ENCODE measurements around the gene SCEL.

The SCEL gene

DNA sequence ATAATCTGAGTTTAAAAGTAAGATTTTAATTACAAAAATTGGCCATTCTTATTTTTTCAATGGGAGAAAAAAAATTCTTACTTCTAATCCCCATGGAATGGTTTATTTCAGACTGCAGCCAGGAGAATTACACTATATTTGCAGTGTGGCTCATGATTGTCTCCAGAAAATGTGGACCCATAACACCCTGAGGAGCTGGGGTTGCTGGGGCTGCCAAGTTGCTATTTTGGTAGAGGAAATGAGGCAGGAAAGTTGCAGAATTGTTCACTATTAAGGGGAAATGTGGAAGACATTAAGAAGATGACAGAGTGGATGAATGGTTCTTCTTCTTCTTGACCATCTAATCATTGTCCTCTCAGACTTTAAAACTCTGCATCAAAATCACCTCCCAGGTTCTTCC, 4.6 kb upstream of the SCEL start:
- Histone ChIP-seq H3K4me1 (ENCODE audit: control insufficient read depth, low read depth, low read length) (peaks cover 7% of the 10 kb centered on the region), H3K4me3 (ENCODE audit: low read length) (no peak overlapping the region), H3K79me1 (ENCODE audit: low read length) (no peaks in the 10 kb centered on the region), H3K36me3 (ENCODE audit: control insufficient read depth, insufficient read depth, low read length) (no peaks in the 10 kb centered on the region), H3K18ac (ENCODE audit: low read length) (no peak overlapping the region), H3K56ac (ENCODE audit: low read length) (no peak overlapping the region), H3K27ac (ENCODE audit: low read depth, low read length) (no peak overlapping the region), H3K4ac (ENCODE audit: low read depth, low read length) (no peak overlapping the region), H3K9ac (ENCODE audit: low read length) (no peak overlapping the region), H2AK5ac (ENCODE audit: low read length) (no peak overlapping the region), H3K23ac (ENCODE audit: low read length) (no peak overlapping the region), H4K5ac (ENCODE audit: low read length) (no peak overlapping the region), H3K27me3 (ENCODE audit: insufficient read depth, low read length, poor library complexity) (no peaks in the 10 kb centered on the region), H2BK120ac (ENCODE audit: low read depth, low read length) (no peak overlapping the region), H2BK15ac (replicated peaks; ENCODE audit: low read depth) (no peak overlapping the region), H4K8ac (ENCODE audit: low read depth, low read length) (no peak overlapping the region), H3K4me2 (ENCODE audit: low read length) (no peak overlapping the region), H2BK5ac (ENCODE audit: low read length) (no peak overlapping the region), H3K79me2 (ENCODE audit: control insufficient read depth, insufficient read depth, low read length) (no peaks in the 10 kb centered on the region)
- no peak for DNase-seq

DNA sequence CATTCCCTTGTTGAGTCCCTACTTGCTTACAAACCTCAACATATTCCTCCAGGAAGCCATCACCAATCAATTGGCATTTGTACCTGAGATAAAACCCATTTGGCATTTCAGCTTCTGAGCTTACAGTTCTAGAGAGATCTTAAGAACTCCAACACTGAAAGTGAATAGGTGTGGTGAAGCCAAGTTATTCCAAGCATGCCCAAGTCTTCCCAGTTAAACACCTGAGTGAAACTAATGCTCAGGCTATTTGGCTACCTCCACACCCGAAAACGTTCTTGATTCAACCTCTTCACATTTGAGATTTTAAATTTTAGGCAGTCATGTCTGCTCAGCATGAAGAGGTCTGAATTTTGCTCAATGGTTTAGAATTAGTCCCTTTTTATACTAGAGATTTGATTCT, 2.5 kb upstream of the SCEL start:
- no peak overlapping the region for H3K27ac ChIP-seq (ENCODE audit: low read depth, low read length)
- H2BK5ac ChIP-seq (ENCODE audit: low read length) = no peak overlapping the region
- DNase-seq = no peak
- H3K4me1 ChIP-seq (ENCODE audit: control insufficient read depth, low read depth, low read length) = peaks cover 7% of the 10 kb centered on the region
- no peak overlapping the region for H3K4me2 ChIP-seq (ENCODE audit: low read length)
- no peak overlapping the region for H4K5ac ChIP-seq (ENCODE audit: low read length)
- H3K27me3 ChIP-seq (ENCODE audit: insufficient read depth, low read length, poor library complexity) = no peaks in the 10 kb centered on the region
- H4K8ac ChIP-seq (ENCODE audit: low read depth, low read length) = no peak overlapping the region
- H3K79me1 ChIP-seq (ENCODE audit: low read length) = no peaks in the 10 kb centered on the region
- H3K4me3 ChIP-seq (ENCODE audit: low read length) = no peak overlapping the region
- H2BK120ac ChIP-seq (ENCODE audit: low read depth, low read length) = no peak overlapping the region
- no peaks in the 10 kb centered on the region for H3K79me2 ChIP-seq (ENCODE audit: control insufficient read depth, insufficient read depth, low read length)
- WGBS (ENCODE audit: extremely low coverage, insufficient coverage, low lambda C conversion rate) = no CpG with 5 or more reads among the region's 2 CpGs
- H3K9ac ChIP-seq (ENCODE audit: low read length) = no peak overlapping the region
- no peak overlapping the region for H3K56ac ChIP-seq (ENCODE audit: low read length)
- H2BK15ac ChIP-seq (replicated peaks; ENCODE audit: low read depth) = no peak overlapping the region
- no peak overlapping the region for H3K4ac ChIP-seq (ENCODE audit: low read depth, low read length)
- H2AK5ac ChIP-seq (ENCODE audit: low read length) = no peak overlapping the region
- H3K36me3 ChIP-seq (ENCODE audit: control insufficient read depth, insufficient read depth, low read length) = no peaks in the 10 kb centered on the region
- H3K18ac ChIP-seq (ENCODE audit: low read length) = no peak overlapping the region
- no peak overlapping the region for H3K23ac ChIP-seq (ENCODE audit: low read length)

- no peak overlapping the region for H3K18ac ChIP-seq (ENCODE audit: low read length)
- no CpG with 5 or more reads among the region's 7 CpGs for WGBS (ENCODE audit: extremely low coverage, insufficient coverage, low lambda C conversion rate)
Observed at GRCh38 chr13:77533875-77534788, 1.4 kb upstream of the SCEL start.

GRCh38 chr13:77536358-77536757, 852 bp downstream of the SCEL start:
- no peak overlapping the region for H3K18ac ChIP-seq (ENCODE audit: low read length)
- H3K4me1 ChIP-seq (ENCODE audit: control insufficient read depth, low read depth, low read length) = no peaks in the 10 kb centered on the region
- H2BK15ac ChIP-seq (replicated peaks; ENCODE audit: low read depth) = no peak overlapping the region
- no peak overlapping the region for H2BK120ac ChIP-seq (ENCODE audit: low read depth, low read length)
- H3K23ac ChIP-seq (ENCODE audit: low read length) = no peak overlapping the region
- DNase-seq = no peak
- H3K27ac ChIP-seq (ENCODE audit: low read depth, low read length) = no peak overlapping the region
- peak overlapping the region; percentile 31 for H3K4ac ChIP-seq (ENCODE audit: low read depth, low read length)
- no peaks in the 10 kb centered on the region for H3K79me2 ChIP-seq (ENCODE audit: control insufficient read depth, insufficient read depth, low read length)
- H4K5ac ChIP-seq (ENCODE audit: low read length) = no peak overlapping the region
- H4K8ac ChIP-seq (ENCODE audit: low read depth, low read length) = no peak overlapping the region
- no peaks in the 10 kb centered on the region for H3K79me1 ChIP-seq (ENCODE audit: low read length)
- H3K36me3 ChIP-seq (ENCODE audit: control insufficient read depth, insufficient read depth, low read length) = no peaks in the 10 kb centered on the region
- H3K9ac ChIP-seq (ENCODE audit: low read length) = no peak overlapping the region
- H3K4me3 ChIP-seq (ENCODE audit: low read length) = no peak overlapping the region
- H3K27me3 ChIP-seq (ENCODE audit: insufficient read depth, low read length, poor library complexity) = no peaks in the 10 kb centered on the region
- no peak overlapping the region for H3K56ac ChIP-seq (ENCODE audit: low read length)
- no peak overlapping the region for H3K4me2 ChIP-seq (ENCODE audit: low read length)
- H2AK5ac ChIP-seq (ENCODE audit: low read length) = no peak overlapping the region
- no peak overlapping the region for H2BK5ac ChIP-seq (ENCODE audit: low read length)

More at GRCh38 chr13:77533875-77534788, 1.4 kb upstream of the SCEL start:
- no peak overlapping the region for H2BK5ac ChIP-seq (ENCODE audit: low read length)
- no peaks in the 10 kb centered on the region for H3K79me2 ChIP-seq (ENCODE audit: control insufficient read depth, insufficient read depth, low read length)
- no peak overlapping the region for H2BK120ac ChIP-seq (ENCODE audit: low read depth, low read length)
- H3K4me2 ChIP-seq (ENCODE audit: low read length) = no peak overlapping the region
- no peak overlapping the region for H3K9ac ChIP-seq (ENCODE audit: low read length)
- no peak overlapping the region for H3K4me3 ChIP-seq (ENCODE audit: low read length)
- no peak for DNase-seq
- H3K27ac ChIP-seq (ENCODE audit: low read depth, low read length) = no peak overlapping the region
- H3K79me1 ChIP-seq (ENCODE audit: low read length) = no peaks in the 10 kb centered on the region
- no peak overlapping the region for H3K56ac ChIP-seq (ENCODE audit: low read length)
- H3K4ac ChIP-seq (ENCODE audit: low read depth, low read length) = no peak overlapping the region
- H3K23ac ChIP-seq (ENCODE audit: low read length) = no peak overlapping the region
- H4K5ac ChIP-seq (ENCODE audit: low read length) = no peak overlapping the region
- no peak overlapping the region for H4K8ac ChIP-seq (ENCODE audit: low read depth, low read length)
- H3K36me3 ChIP-seq (ENCODE audit: control insufficient read depth, insufficient read depth, low read length) = no peaks in the 10 kb centered on the region
- H2AK5ac ChIP-seq (ENCODE audit: low read length) = no peak overlapping the region
- peak overlapping the region; percentile 59 for H2BK15ac ChIP-seq (replicated peaks; ENCODE audit: low read depth)
- no peaks in the 10 kb centered on the region for H3K27me3 ChIP-seq (ENCODE audit: insufficient read depth, low read length, poor library complexity)
- peaks cover 3% of the 10 kb centered on the region for H3K4me1 ChIP-seq (ENCODE audit: control insufficient read depth, low read depth, low read length)

GRCh38 chr13:77537289-77537919, 1.9 kb downstream of the SCEL start:
- WGBS (ENCODE audit: extremely low coverage, insufficient coverage, low lambda C conversion rate) = no CpG with 5 or more reads among the region's 7 CpGs
- Histone ChIP-seq H2AK5ac (ENCODE audit: low read length) (no peak overlapping the region), H2BK120ac (ENCODE audit: low read depth, low read length) (no peak overlapping the region), H3K79me1 (ENCODE audit: low read length) (no peaks in the 10 kb centered on the region), H4K8ac (ENCODE audit: low read depth, low read length) (no peak overlapping the region), H3K4me2 (ENCODE audit: low read length) (no peak overlapping the region), H3K4me3 (ENCODE audit: low read length) (no peak overlapping the region), H3K27me3 (ENCODE audit: insufficient read depth, low read length, poor library complexity) (no peaks in the 10 kb centered on the region), H3K9ac (ENCODE audit: low read length) (no peak overlapping the region), H3K27ac (ENCODE audit: low read depth, low read length) (no peak overlapping the region), H3K56ac (ENCODE audit: low read length) (no peak overlapping the region), H3K4me1 (ENCODE audit: control insufficient read depth, low read depth, low read length) (no peaks in the 10 kb centered on the region), H3K18ac (ENCODE audit: low read length) (no peak overlapping the region), H3K23ac (ENCODE audit: low read length) (no peak overlapping the region), H2BK5ac (ENCODE audit: low read length) (no peak overlapping the region), H3K36me3 (ENCODE audit: control insufficient read depth, insufficient read depth, low read length) (no peaks in the 10 kb centered on the region), H3K79me2 (ENCODE audit: control insufficient read depth, insufficient read depth, low read length) (no peaks in the 10 kb centered on the region), H3K4ac (ENCODE audit: low read depth, low read length) (no peak overlapping the region), H2BK15ac (replicated peaks; ENCODE audit: low read depth) (no peak overlapping the region), H4K5ac (ENCODE audit: low read length) (no peak overlapping the region)
- no peak for DNase-seq

Data from mesendoderm (in vitro differentiated cells).